HG03103 (cell line): ENCODE results near the gene FAM216B.
"Not testable (repeated sequence)": the region's sequence is repeated elsewhere in the genome, so short reads cannot be mapped to it uniquely, and the experiment has no call there.

Source experiments
- ATAC-seq: cut with Tn5 transposase; IDR thresholded peaks from one replicate; pipeline ENCODE4 v1.9.1; 2021; ENCODE audit warnings: low read depth; ENCODE audit not compliant: unreplicated experiment

FAM216B gene

GRCh38 chr13:42777467-42777866 is 3.9 kb upstream of the FAM216B start:
- no peak for ATAC-seq

- ATAC-seq = no peak
Observed at GRCh38 chr13:42780044-42780443, 1.3 kb upstream of the FAM216B start.

DNA sequence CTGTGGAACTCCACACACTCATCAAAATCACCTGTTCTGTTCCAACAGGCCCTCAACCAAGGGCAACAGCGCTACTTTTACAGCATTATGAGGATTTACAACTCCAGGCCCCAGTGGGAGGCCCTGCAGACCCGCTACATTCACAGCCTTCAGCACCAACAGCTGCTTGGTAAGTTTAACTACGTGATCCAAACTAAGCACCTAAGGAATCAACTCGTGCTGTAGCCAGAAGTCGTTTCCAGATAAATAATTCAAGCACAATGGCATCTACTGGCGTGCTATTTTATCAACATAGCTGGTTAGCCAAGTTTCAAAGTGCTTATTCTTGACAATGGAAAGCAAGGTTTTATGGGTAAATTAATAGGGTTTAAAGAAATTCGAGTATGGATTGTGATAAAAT is 5.3 kb downstream of the FAM216B start:
- no peak for ATAC-seq

GRCh38 chr13:42788601-42789000 is 7.2 kb downstream of the FAM216B start:
- no peak for ATAC-seq

- no peak for ATAC-seq
Observed at GRCh38 chr13:42792154-42792553, 10.8 kb downstream of the FAM216B start.

DNA sequence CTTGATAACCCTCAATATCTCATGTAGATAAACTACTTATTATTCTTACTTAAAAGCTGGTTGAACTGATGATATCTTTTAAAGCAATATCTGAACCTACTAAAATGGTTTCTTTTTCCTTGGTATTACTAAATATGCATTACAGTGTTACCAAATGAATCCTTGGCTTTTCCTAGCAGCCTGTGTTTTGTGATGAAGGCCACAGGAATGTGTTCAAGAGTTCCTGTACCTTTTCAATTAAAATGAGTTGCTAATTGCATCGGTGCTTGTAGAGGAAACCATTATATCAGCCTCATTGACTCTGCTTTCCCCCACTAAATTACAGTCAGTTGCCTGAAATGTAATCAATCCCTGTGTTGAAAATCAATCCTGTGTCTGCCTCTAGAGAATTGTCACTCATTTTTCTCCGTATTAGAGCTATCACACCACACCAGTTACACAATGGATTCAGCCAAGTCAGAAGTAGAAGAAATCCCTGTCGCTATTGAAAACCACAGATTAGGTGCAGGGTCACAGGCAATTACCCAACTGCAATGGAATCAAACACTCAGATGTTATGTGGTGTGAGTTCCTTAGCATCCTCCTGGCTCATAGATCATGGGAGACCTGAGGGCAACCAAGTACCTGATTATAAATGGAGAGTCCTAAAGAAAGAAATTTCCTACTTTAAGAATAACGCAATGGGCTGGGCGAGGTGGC is 13.3 kb downstream of the FAM216B start:
- ATAC-seq = no peak

- no peak for ATAC-seq
Observed at GRCh38 chr13:42795666-42796065, 14.3 kb downstream of the FAM216B start.

GRCh38 chr13:42796747-42797356 is 15.5 kb downstream of the FAM216B start:
- ATAC-seq = no peak

DNA sequence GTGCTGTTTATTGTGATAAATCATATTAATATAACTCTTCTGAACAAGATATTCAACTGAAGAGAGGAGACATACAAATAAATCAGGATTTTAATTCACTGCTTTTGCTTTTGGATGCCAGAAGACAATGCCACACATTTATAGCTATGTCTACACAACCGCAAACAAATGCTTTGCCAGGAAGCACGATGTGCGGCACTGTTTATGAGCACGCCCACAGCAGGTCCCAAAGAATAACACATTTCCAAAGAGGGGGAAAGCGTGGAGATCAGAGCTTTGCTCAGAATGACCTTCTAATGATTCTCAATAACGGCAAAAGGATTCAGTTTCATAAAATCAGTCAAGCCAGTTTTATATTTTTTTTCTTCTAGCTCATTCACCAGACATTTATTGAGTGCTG is 16.7 kb downstream of the FAM216B start:
- no peak for ATAC-seq

GRCh38 chr13:42800109-42800643 is 18.8 kb downstream of the FAM216B start:
- ATAC-seq = no peak

DNA sequence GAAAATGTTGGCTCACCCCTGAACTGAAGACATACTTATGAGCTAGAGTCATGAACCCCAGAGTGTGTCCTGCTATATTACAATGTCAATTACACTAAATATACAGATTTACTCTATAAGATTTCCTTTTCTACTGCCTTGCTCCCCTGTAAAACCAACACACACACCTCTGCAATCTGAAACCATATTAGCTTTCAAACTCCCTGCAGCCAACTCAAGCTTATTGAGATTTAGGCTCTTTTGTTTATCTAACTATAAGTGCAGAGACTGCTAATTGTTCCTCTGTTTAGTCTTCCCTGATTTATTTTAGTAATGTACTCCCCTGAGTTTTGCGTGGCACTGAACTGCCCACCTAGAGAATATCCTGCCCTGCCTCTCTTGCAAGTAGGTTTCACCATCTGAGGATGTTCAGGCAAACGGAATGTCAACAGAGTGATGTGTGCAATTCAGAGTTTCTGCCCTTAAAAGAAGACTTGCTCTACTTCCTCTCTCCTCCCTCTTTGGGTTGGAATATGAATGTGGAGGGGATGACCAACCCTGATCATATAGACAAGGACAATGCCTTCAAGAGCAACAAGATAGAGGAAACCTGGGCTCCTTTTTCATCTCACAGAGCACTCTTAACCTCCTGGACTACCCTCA is 22.3 kb downstream of the FAM216B start:
- ATAC-seq = no peak

- no peak for ATAC-seq
Observed at GRCh38 chr13:42804244-42804874, 23.0 kb downstream of the FAM216B start.

DNA sequence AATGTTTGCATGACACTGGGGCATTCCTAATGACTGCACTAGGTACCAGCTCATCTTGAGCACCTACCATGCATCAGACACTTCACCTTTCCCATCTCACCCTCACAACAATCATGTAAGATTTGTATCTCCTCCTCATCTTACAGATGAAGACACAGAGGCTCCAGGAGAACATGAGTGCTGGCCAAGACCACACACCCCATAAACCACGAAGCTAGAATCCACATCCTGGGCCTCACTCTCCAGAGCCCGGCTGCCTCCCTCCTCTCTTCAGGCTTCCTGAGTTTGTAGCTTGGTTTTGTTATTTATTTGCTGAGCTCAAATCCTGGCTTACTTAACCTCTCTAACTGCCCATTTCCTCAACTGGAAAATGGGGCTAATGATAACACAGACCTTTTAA is 25.9 kb downstream of the FAM216B start:
- no peak for ATAC-seq

DNA sequence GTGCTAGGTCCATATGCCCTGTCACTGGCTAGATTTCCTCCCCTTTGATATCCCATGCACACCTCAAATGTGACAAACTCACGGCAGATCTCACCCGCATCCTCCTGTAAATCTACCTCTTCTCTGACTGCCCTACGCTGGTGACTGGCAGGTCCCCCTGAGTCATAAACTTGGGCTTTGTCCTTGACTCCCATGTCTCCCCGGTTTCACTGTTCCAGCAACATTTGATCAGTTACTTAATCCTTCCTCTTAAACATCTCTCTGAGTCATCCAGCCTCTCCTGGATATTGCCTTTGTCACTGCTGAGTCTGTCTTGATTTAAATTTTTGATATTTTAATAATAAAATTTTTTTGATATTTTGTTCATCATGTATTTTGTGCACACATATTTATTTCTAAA is 26.5 kb downstream of the FAM216B start:
- no peak for ATAC-seq

DNA sequence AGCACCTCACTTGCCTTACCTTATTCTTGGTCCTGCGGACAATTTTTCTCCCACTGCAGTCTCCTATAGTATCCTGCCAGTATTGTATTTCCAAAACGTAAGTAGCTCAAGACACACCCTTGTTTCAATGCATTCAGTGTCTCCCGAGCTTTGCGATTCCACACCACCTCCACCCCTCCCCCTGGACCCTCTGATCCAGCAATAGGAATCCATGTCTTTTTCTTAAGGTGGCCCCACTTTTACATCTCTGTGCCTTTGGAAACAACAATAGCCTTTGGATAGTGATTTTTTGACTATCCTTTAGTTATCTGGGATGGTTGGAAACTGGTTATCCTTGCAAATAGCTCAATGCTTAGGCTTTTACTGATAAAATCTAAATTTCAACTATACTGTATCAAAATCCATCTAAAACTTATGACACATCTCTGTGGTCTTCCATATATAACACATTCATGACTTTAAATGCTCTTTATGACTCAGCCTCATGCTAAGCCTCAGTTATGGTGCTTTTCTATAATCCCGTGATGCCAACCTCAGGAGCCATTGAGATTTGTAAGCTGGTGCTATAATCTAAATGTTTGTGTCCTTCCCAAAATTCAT is 27.1 kb downstream of the FAM216B start:
- ATAC-seq = no peak

DNA sequence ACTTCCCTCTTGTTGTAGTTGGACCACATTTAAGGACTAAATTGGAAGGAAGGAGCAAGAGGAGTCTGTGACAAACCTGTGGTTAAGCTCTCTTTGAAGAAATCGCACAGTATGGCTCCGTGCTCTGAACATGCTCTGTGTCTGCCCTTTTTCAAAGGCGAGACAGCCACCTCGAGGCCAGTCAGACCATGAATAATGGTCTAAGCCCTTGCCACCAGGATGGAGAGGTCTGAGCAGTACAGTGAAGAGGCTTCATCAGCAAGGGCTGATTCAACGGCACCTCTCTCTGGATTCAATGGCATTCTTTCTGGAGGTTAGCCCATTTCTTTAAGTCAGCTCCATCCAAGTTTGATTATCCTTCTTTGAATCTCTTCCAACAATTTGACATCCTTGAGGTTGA is 30.9 kb downstream of the FAM216B start:
- no peak for ATAC-seq

DNA sequence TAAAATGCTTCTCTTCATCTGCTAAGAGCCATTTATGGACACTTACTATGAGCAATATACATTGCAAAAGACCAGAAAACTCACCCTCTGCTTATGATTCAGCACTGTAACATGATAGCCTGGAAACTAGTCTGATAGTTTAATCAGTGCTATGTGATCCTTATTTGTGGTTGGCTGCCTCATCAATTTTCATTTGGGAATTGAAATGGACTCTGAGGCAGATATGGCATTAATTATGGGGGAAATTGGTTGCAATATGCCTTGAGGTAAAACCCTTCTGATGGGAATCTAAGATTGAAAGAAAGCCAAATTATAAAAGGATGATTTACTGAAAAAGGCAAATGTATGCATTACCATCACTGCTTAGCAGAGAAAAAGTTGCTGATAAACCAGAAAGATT is 33.5 kb downstream of the FAM216B start:
- ATAC-seq = no peak

DNA sequence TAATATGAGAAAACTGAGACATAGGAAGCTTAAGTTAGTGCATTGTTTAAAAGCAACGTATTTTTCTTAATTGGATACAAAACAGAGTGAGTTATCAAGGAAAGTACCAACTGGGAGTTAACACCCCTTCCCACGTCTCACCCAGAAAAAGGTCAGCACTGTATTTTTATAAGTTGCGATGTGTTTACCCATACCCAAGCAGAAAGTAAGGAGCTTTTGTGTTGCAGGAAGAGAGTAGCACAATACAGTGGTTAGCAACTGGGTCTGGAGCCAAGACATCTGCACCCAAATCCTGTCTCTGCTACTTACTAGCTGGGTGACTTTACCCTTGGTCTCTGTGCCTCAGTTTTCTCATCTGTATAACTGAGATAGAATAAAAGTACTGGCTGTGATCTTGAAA is 34.3 kb downstream of the FAM216B start:
- ATAC-seq = no peak

DNA sequence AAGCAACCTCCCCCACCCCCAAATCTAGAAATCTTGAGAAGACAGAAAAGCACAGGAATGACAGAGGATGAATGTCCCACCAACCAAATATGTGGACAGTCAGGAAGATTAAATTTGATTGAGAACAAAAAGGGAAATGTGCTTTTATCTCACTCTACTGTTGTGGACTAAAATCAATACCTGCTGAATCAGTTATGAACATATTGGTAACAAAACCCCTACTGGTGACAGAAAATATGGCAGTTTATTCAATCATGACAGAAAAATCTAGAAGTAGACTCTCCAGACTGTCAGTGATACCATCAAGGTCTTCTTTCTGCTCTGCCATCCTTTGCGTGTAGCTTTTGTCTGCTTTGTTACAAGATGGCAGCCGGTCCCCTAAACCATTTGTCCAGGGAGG is 35.2 kb downstream of the FAM216B start:
- no peak for ATAC-seq

DNA sequence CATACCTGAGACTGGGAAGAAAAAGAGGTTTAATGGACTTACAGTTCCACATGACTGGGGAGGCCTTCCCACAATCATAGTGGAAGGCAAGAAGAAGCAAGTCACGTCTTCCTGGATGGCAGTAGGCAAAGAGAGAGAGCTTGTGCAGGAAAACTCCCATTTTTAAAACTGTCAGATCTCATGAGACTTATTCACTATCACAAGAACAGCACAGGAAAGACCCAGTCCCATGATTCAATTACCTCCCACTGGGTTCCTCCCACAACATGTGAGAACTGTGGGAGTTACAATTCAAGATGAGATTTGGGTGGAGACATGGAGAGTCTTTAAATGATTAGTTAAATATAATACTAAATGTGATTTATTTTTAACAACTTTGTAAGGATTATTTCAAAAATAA is 38.3 kb downstream of the FAM216B start:
- ATAC-seq = not testable (repeated sequence)

DNA sequence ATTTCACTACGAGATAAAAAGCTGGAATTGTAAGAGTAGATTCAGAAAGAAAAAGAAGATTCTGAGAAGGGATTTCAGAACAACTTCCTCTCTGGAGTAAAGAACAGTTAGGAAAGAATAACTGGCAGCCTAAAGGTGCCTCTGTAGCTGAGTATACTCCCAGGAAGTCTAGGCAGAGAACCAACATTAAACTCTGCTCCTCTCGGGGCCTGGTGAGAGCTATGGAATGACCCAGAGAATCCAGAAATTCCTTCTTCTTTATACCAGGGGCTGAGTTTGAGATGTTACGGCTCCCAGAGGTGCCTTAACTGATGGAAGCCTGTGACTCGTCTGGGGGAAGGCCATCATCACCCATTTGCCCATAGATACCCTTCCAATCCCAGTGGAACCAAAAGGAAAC is 39.1 kb downstream of the FAM216B start:
- ATAC-seq = no peak
